ENCODE data around the gene ARHGEF6.

Gene ARHGEF6

GRCh38 chrX:136643243-136643642 lies 137.5 kb downstream of the ARHGEF6 start:
- no peak for DNase-seq

DNA sequence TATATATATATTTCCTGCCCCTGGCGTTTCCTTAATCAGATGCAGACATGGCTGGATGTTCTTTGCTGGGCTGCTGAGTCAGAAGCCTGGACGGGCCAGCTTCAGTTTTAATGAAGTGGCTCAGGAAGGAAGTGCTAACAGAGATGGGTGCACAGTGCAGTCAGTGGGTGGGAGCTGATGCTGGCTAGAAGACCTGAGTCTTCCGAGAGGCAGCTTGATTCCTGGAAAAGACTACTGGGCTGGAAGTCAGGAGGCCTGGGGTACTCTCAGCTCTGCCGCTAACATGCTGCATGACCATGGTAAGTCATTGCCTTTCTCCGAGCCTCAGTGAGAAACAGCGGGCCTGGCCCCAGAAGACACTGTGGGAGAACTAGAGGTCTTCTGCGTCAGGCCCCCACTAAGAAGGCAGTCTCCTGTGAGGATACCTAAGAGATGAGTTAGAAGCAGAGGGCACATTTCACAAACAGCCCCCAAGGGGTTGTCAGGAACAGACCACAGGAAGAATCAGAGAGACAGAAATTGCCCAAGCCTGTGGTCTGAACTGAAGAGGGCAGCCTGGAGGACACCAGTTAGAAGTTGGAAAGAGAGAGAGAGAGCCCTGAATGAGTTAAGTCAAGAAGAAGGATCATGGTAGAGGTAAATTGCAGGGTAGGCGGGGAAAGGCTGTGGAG lies 141.1 kb downstream of the ARHGEF6 start:
- no peak for DNase-seq

GRCh38 chrX:136636121-136636520 lies 144.6 kb downstream of the ARHGEF6 start:
- DNase-seq = no peak

DNA sequence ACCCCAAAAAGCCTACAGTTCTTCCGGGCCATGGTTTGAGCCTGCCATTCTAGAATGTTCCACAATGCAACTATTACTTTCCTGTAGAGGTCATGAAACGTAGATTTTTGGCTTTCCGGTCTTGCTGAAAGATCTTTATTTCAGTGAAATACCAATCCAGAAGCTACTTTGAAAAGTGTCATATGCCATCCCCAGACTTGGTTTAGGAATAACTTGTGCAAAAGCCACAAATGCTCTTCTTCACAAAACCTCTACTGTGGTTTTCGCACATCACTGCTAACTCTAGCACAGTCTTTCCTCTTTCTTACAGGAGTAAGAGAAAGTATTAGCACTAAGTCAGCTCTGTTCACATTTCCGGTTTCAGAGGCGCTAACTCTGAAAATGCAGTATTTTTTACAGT lies 145.5 kb downstream of the ARHGEF6 start:
- DNase-seq = no peak

DNA sequence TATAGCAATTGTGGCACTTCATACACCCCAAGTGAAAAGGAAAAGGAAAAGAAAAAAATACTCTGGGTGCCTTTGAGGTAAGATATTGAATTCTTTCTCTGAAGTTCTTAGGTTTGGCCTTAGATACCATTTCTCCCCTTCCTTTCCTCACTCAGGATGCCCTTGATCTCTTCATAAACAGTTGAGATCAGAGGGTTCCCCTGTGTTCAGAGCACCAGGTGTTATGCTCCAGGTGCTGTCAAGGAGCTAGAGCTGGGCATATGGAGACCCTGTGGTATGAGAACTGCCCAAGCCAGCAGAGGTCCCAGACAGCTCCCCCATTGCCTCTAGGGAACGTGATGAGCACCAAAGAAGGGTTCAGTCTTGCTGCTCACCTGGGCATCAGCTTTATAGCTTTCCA lies 149.9 kb downstream of the ARHGEF6 start:
- no peak for DNase-seq

DNA sequence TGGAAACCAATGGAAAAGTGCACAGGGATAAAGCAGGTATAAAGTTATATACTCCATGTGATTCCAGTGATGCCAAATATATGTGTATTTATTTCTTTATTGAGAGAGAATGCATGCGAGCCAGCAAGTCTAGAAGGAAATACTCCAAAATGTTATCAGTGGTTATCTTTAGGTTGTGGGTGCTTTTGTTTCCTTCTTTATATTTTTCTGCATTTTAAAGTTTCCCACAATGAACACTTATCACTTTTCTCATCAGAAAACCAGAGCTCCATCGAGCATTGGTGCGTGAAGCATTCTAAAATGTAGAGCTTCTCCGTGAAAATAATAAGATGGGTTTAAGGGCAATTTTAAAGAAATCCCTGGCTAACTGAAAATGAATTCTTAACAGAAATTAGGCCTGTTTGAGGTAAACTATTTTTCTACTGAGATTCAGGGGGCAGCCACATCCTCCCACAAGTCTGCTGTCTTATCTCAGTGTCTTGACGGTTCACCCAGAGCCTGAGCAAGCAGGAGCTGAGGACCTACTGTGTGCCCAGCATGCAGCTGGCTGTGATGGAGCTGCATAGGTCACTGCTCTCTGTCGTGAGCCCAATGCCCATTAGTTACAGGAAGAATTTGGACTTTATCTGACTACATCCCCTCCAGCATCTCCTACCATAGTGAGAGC lies 151.5 kb downstream of the ARHGEF6 start:
- no peak for DNase-seq

DNA sequence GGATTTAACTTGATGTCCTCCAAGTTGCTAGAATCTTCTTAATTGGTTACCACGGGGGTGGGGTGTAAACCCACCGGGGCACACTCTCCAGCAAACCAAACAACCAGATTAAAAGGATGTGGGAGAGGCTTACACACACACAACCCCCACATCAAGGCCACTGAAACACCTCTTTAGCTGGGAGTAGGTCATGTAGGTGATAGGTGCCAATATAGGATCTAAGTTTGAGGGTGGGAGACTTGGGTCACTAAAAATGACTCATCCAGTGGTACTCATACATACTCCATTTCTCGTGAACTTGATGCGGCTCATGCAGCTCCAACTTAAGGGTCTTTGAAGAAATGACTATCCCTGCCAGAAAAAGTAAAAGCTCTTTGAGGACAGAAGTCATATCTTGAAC lies 153.3 kb downstream of the ARHGEF6 start:
- DNase-seq = no peak

- DNase-seq = no peak
These were observed 153.8 kb downstream of the ARHGEF6 start for GRCh38 chrX:136626891-136627290.

DNA sequence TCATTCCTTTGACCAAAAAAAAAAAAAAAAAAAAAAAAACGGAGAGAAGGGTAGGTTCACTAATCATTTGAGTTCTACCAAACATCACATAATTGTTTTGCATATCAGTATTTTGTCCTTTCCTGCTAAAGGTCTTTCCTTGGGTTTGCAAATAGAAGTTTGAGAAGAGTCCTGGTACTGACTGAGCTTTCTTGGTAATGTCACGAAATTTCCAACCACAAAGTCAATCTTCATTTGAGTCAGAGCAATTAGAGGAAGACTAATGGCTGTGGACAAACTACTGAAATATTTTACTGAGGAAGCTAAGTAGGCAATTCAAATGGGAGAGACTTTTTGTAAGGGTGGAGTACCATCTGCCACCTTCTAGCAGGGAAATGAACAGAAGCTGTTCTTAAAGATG lies 154.5 kb downstream of the ARHGEF6 start:
- DNase-seq = no peak

DNA sequence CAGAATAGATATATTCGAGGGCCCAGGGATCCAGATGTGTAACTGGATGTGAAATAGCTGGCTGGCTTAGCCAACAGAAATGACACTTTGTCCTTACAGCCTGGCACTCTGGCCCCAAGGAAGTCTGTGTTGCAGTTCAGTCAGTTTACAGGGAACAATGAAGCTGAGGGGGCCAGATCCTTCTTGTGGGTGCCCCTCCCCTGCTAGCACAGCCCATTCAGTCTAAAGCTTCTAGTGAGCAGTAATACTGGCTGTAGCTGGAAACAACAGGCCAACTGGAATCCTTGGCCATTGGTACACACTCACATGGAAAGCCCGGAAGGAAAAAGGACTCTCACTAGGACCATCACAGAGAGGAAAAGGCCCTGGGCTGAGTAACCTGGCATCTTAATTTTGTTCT lies 155.5 kb downstream of the ARHGEF6 start:
- no peak for DNase-seq

GRCh38 chrX:136623396-136623795 lies 157.3 kb downstream of the ARHGEF6 start:
- DNase-seq = no peak

DNA sequence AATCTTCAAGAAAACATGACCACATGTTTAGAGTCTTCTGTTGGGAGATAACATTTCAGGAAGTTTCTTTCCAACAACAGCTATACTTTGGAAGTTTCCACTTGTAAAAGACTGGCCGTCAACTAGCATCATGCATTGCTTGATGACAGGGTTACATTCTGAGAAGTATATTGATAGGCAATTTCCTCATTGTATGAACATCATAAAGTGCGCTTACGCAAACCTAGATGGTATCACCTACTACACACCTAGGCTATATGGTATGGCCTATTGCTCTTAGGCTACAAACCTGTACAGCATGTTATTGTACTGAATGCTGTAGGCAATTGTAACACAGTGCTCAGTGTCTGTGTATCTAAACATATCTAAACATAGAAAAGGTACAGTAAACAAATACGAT lies 158.2 kb downstream of the ARHGEF6 start:
- DNase-seq = no peak

DNA sequence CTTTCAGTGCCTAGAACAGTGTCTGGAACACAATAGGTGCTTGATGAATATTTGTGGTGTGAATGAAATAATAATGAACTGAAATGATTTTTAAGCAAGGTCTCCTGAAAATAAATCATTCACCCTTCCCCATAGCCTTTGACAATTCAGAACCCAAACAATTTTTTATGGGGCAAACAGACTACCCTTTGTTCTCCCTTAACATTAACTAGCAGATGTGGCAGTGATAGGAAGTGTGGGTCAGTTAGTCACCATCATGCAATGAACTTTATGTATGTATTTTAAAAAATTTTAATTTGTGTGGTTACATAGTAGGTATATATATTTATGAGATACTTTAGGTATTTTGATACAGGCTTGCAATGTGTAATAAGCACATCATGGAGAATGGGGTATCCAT lies 160.0 kb downstream of the ARHGEF6 start:
- no peak for DNase-seq

- DNase-seq = no peak
These were observed 160.7 kb downstream of the ARHGEF6 start for GRCh38 chrX:136619899-136620505.

- DNase-seq = no peak
These were observed 163.6 kb downstream of the ARHGEF6 start for GRCh38 chrX:136616987-136617685.
